Right hindlimb (tissue), 1 donor: ENCODE measurements around the gene TNPO3.
"Not testable (repeated sequence)": the region's sequence is repeated elsewhere in the genome, so short reads cannot be mapped to it uniquely, and the experiment has no call there.

Source experiments
- DNase-seq: peaks from one replicate; pipeline ENCODE4 v3.0.0-alpha.2; 2018

The TNPO3 gene

GRCh38 chr7:129013048-129013724 lies 41.7 kb downstream of the TNPO3 start:
- no peak for DNase-seq

- DNase-seq = no peak
Observed at GRCh38 chr7:129012641-129013040, 42.3 kb downstream of the TNPO3 start.

GRCh38 chr7:129010075-129010474 lies 44.8 kb downstream of the TNPO3 start:
- no peak for DNase-seq

GRCh38 chr7:129009437-129009836 lies 45.5 kb downstream of the TNPO3 start:
- DNase-seq = no peak

- no peak for DNase-seq
Observed at GRCh38 chr7:129008645-129009414, 46.1 kb downstream of the TNPO3 start.

GRCh38 chr7:129007572-129007971 lies 47.3 kb downstream of the TNPO3 start:
- DNase-seq = no peak

GRCh38 chr7:129006636-129007414 lies 48.1 kb downstream of the TNPO3 start:
- no peak for DNase-seq

- DNase-seq = no peak
Observed at GRCh38 chr7:129005186-129005585, 49.7 kb downstream of the TNPO3 start.

- DNase-seq = no peak
Observed at GRCh38 chr7:128997181-128997580, 57.7 kb downstream of the TNPO3 start.

- not testable (repeated sequence) for DNase-seq
Observed at GRCh38 chr7:128994560-128994959, 60.4 kb downstream of the TNPO3 start.

GRCh38 chr7:128993419-128993818 lies 61.5 kb downstream of the TNPO3 start:
- no peak for DNase-seq

- DNase-seq = no peak
Observed at GRCh38 chr7:128989961-128990360, 65.0 kb downstream of the TNPO3 start.

GRCh38 chr7:128988372-128988771 lies 66.5 kb downstream of the TNPO3 start:
- DNase-seq = no peak

GRCh38 chr7:128986609-128987008 lies 68.3 kb downstream of the TNPO3 start:
- no peak for DNase-seq

- DNase-seq = no peak
Observed at GRCh38 chr7:128985660-128986059, 69.3 kb downstream of the TNPO3 start.

- no peak for DNase-seq
Observed at GRCh38 chr7:128982105-128982504, 72.8 kb downstream of the TNPO3 start.

GRCh38 chr7:128974241-128974934 lies 80.5 kb downstream of the TNPO3 start:
- no peak for DNase-seq

- DNase-seq = no peak
Observed at GRCh38 chr7:128968624-128969023, 86.3 kb downstream of the TNPO3 start.

GRCh38 chr7:128963327-128963757 lies 91.6 kb downstream of the TNPO3 start:
- DNase-seq = no peak

- no peak for DNase-seq
Observed at GRCh38 chr7:128962899-128963298, 92.0 kb downstream of the TNPO3 start.

- DNase-seq = no peak
Observed at GRCh38 chr7:128961030-128961659, 93.8 kb downstream of the TNPO3 start.

GRCh38 chr7:128959296-128959695 lies 95.6 kb downstream of the TNPO3 start:
- no peak for DNase-seq
